Endothelial cell of umbilical vein (primary cell): ENCODE data around the gene GADD45G. TPM values are rescaled to one million over a fixed set of nuclear protein-coding genes. Genes with fewer than 3 reads are reported as not detected.

ENCODE experiments used
- BruUV-seq: library from RNA; stranded (reverse); fragments of 400-500 nt; replicated peaks from 2 replicates; lab custom pipeline; 2021; lab: Mats Ljungman, UMichigan
- CTCF ChIA-PET: fragments of 300-600, 350-600 bp; sonication (Branson Sonifier 250); formaldehyde crosslinking; loops from one replicate; lab custom pipeline; 2021; ENCODE audit warnings: antibody characterized with exemption, inconsistent platforms; lab: Charles Lee
- POLR2A ChIA-PET: fragments of 300-600, 350-600 bp; sonication (Branson Sonifier 250); formaldehyde crosslinking; loops from one replicate; lab custom pipeline; 2021; ENCODE audit warnings: antibody characterized with exemption, inconsistent platforms; lab: Charles Lee
- DNase-seq: peaks from one replicate; pipeline ENCODE4 v3.0.0-alpha.2; 2011; ENCODE audit warnings: low read depth, low spot score
- FAIRE-seq: peaks from 2 replicates; lab custom pipeline; 2011; peaks lifted over from hg19 to GRCh38; lab: Jason Lieb, UNC
- H2AFZ ChIP-seq: 2 replicates; pipeline ENCODE4 v1.6.0; 2012; ENCODE audit warnings: low read depth, low read length, control low read depth, inconsistent platforms
- H3K27ac ChIP-seq: 2 replicates; pipeline ENCODE4 v1.5.1; 2011; ENCODE audit warnings: low read depth, mild to moderate bottlenecking, control low read depth, low read length, moderate library complexity; ENCODE audit not compliant: insufficient read depth
- H3K27me3 ChIP-seq, 2 experiments: 2 replicates each; pipeline versions ENCODE4 v1.6.0 to v1.6.1; 2011; ENCODE audit warnings: low read length in 2 of 2, mixed read lengths in 1 of 2; ENCODE audit not compliant: control insufficient read depth in 2 of 2, insufficient read depth in 2 of 2
- H3K36me3 ChIP-seq, 2 experiments: 2 replicates in 1 of 2; 3 replicates in 1 of 2; pipeline ENCODE4 v1.5.1; 2011; ENCODE audit warnings: low read length in 2 of 2, mild to moderate bottlenecking in 1 of 2, moderate library complexity in 1 of 2; ENCODE audit not compliant: control insufficient read depth in 2 of 2, insufficient read depth in 2 of 2; ENCODE audit errors: extremely low read depth in 1 of 2
- H3K4me1 ChIP-seq: 3 replicates; pipeline ENCODE4 v1.5.1; 2011; ENCODE audit warnings: mild to moderate bottlenecking, low read length; ENCODE audit not compliant: control insufficient read depth, insufficient read depth; ENCODE audit errors: extremely low read depth
- H3K4me2 ChIP-seq: 2 replicates; pipeline ENCODE4 v1.6.1; 2011; ENCODE audit warnings: low read length, control low read depth, mixed read lengths; ENCODE audit not compliant: insufficient read depth
- H3K4me3 ChIP-seq, 3 experiments: fragments of 200-600 bp in 1 of 3; sonication (generic), shearing (Covaris generic) in 1 of 3; replicated peaks in 1 of 3; 2 replicates each; pipeline ENCODE4 v1.5.1; 2011 to 2016; ENCODE audit warnings: control low read depth in 3 of 3, low read length in 3 of 3, mild to moderate bottlenecking in 2 of 3, inconsistent platforms in 1 of 3, low read depth in 1 of 3, moderate library complexity in 1 of 3; ENCODE audit not compliant: insufficient read depth in 1 of 3
- H3K79me2 ChIP-seq: 2 replicates; pipeline ENCODE4 v1.6.0; 2012; ENCODE audit warnings: low read length, inconsistent platforms; ENCODE audit not compliant: control insufficient read depth, insufficient read depth
- H3K9ac ChIP-seq: replicated peaks from 2 replicates; pipeline ENCODE3; 2011; ENCODE audit warnings: low read length, control low read depth; ENCODE audit not compliant: insufficient read depth; ENCODE audit errors: extremely low read depth
- H3K9me1 ChIP-seq: replicated peaks from 3 replicates; pipeline ENCODE4 v1.6.0; 2011; ENCODE audit warnings: mild to moderate bottlenecking, low read length; ENCODE audit not compliant: control insufficient read depth, insufficient read depth; ENCODE audit errors: extremely low read depth
- H3K9me3 ChIP-seq: replicated peaks from 2 replicates; pipeline ENCODE4 v1.5.1; 2012; ENCODE audit warnings: low read length, inconsistent platforms; ENCODE audit not compliant: control insufficient read depth, insufficient read depth
- H4K20me1 ChIP-seq: replicated peaks from 2 replicates; pipeline ENCODE3; 2011; ENCODE audit warnings: mild to moderate bottlenecking, low read length; ENCODE audit not compliant: control insufficient read depth, insufficient read depth; ENCODE audit errors: extremely low read depth
- EZH2 ChIP-seq: IDR thresholded peaks from 2 replicates; pipeline ENCODE4 v1.6.1; 2012; ENCODE audit warnings: borderline replicate concordance, low read depth, mild to moderate bottlenecking, moderate library complexity, low read length, inconsistent platforms; ENCODE audit not compliant: severe bottlenecking
- FOS ChIP-seq: IDR thresholded peaks from 2 replicates; pipeline ENCODE4 v1.6.1; 2011; ENCODE audit warnings: mild to moderate bottlenecking, low read length, moderate library complexity, borderline replicate concordance; ENCODE audit not compliant: insufficient read depth
- GATA2 ChIP-seq: IDR thresholded peaks from 2 replicates; pipeline ENCODE4 v1.7.0; 2011; ENCODE audit warnings: low read depth, mild to moderate bottlenecking, moderate library complexity, mixed read lengths, low read length; ENCODE audit not compliant: insufficient read length, insufficient read depth
- JUN ChIP-seq: IDR thresholded peaks from 2 replicates; pipeline ENCODE4 v1.6.1; 2011; ENCODE audit warnings: borderline replicate concordance, low read depth; ENCODE audit not compliant: insufficient read length, insufficient read depth
- MAX ChIP-seq: IDR thresholded peaks from 2 replicates; pipeline ENCODE4 v1.6.1; 2011; ENCODE audit not compliant: insufficient read depth, insufficient read length
- MYC ChIP-seq: IDR thresholded peaks from one replicate; pipeline ENCODE4 v1.6.1; 2011; ENCODE audit warnings: mild to moderate bottlenecking, low read depth, low read length
- POLR2A ChIP-seq: IDR thresholded peaks from 2 replicates; pipeline ENCODE4 v1.6.1; 2012; ENCODE audit warnings: low read depth, mild to moderate bottlenecking, control low read depth, low read length
- POLR2AphosphoS5 ChIP-seq: IDR thresholded peaks from 2 replicates; pipeline ENCODE4 v1.6.1; 2012; ENCODE audit warnings: low read depth, mild to moderate bottlenecking, control low read depth, low read length, moderate library complexity; ENCODE audit not compliant: insufficient read depth
- dilution Hi-C: fragments of 300-500 bp; cut with MboI; formaldehyde crosslinking; loops from one replicate; pipeline ENCODE4 v1.15.0; 2019; ENCODE audit warnings: low sequenced_read_pairs; ENCODE audit not compliant: extremely low pct_ligation_motif_present
- intact Hi-C: fragments of 100-400 bp; cut with micrococcal nuclease; formaldehyde crosslinking; loops from one replicate; pipeline ENCODE4 v1.10.0; 2022
- polyA plus RNA-seq, 4 experiments: library from polyadenylated mRNA; depleted of rRNA in 3 of 4; stranded (reverse) in 3 of 4; unstranded in 1 of 4; fragments of >200 nt; gene quantifications; 2 replicates each; pipeline versions ENCODE4 v1.2.1 to v1.2.3, GENCODE V29; 2011 to 2012; ENCODE audit warnings: missing spikeins in 1 of 4
- total RNA-seq: library from RNA; stranded (reverse); gene quantifications from 2 replicates; pipeline ENCODE4 v1.2.3, GENCODE V29; 2021
- TF ChIP-seq, protein P1 (sequence below), 2 donors: IDR thresholded peaks; 1 replicate in 1 of 2; 2 replicates in 1 of 2; pipeline ENCODE4 v1.5.1; 2011; ENCODE audit warnings: low read length in 2 of 2, mild to moderate bottlenecking in 2 of 2, moderate library complexity in 2 of 2, control low read depth in 1 of 2, inconsistent platforms in 1 of 2, low read depth in 1 of 2; ENCODE audit not compliant: insufficient read depth in 1 of 2; ENCODE audit errors: extremely low read depth in 1 of 2

GADD45G gene
- total and polyA plus RNA-seq, 2 donors (not counting 3 experiments of a cell fraction or from before 2014, with no cell fraction given), result 0.44 to 0.64 TPM

DNA sequence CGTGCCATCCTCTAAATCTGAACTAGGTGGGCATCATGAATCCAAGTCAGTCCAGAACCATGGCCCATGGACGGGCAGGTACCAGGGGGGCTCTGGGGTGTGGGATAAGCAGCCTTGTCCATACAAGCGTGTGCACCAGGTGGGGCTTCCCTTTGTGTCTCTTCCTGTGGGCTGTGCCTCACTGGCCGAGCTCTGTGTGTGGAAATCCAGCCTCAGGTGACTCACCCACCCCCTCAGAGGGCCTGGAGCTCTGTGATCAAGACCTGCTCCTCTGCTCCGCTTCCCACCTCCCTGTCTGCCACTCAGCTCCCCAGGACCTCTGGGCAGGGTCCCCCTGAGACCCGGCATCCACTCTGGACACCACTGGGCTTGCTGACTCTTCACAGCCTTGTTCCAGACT lies 33.0 kb downstream of the GADD45G start:
- DNase-seq (no peak), FAIRE-seq (no peak)
- POLR2A ChIA-PET, result no interaction called here
- Histone ChIP-seq H3K4me3 (no peak overlapping the region), H3K4me2 (no peak overlapping the region), H3K9me1 (no peaks in the 10 kb centered on the region), H4K20me1 (no peaks in the 10 kb centered on the region), H2AFZ (no peak overlapping the region), H3K9me3 (no peaks in the 10 kb centered on the region), H3K36me3 (no peaks in the 10 kb centered on the region), H3K9ac (no peak overlapping the region), H3K27me3 (no peaks in the 10 kb centered on the region), H3K4me1 (no peaks in the 10 kb centered on the region), H3K79me2 (no peaks in the 10 kb centered on the region), H3K27ac (no peak overlapping the region)
- BruUV-seq, result no TSS peak
- TF ChIP-seq FOS, result no peak
- no peak for TF ChIP-seq JUN
- TF ChIP-seq GATA2, result no peak
- TF ChIP-seq, protein P1, sequence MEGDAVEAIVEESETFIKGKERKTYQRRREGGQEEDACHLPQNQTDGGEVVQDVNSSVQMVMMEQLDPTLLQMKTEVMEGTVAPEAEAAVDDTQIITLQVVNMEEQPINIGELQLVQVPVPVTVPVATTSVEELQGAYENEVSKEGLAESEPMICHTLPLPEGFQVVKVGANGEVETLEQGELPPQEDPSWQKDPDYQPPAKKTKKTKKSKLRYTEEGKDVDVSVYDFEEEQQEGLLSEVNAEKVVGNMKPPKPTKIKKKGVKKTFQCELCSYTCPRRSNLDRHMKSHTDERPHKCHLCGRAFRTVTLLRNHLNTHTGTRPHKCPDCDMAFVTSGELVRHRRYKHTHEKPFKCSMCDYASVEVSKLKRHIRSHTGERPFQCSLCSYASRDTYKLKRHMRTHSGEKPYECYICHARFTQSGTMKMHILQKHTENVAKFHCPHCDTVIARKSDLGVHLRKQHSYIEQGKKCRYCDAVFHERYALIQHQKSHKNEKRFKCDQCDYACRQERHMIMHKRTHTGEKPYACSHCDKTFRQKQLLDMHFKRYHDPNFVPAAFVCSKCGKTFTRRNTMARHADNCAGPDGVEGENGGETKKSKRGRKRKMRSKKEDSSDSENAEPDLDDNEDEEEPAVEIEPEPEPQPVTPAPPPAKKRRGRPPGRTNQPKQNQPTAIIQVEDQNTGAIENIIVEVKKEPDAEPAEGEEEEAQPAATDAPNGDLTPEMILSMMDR (IDR thresholded peaks at IDR 0.05; ENCODE audit: extremely low read depth in 1 of 2, insufficient read depth in 1 of 2, low read depth in 1 of 2, low read length in 2 of 2), result no peak
- no peak for TF ChIP-seq MYC
- no peak for TF ChIP-seq POLR2A
- no peak for TF ChIP-seq EZH2
- no peak for TF ChIP-seq POLR2AphosphoS5
- no peak for TF ChIP-seq MAX
- dilution Hi-C loops, result no loop called here
- CTCF ChIA-PET, result no interaction called here
- intact Hi-C loops, result no loop called here
